ENCODE measurements around the gene TMEM161A. TPM values are rescaled to one million over a fixed set of nuclear protein-coding genes. Genes with fewer than 3 reads are reported as not detected.
"Not testable (repeated sequence)": the region's sequence is repeated elsewhere in the genome, so short reads cannot be mapped to it uniquely, and the experiment has no call there.

Gene TMEM161A
- total RNA-seq, 1 experiment from 2014 or later: 64.3 TPM

- H3K9me3 ChIP-seq: no peaks in the 10 kb centered on the region
- no peaks in the 10 kb centered on the region; the same call in 1 of the 2 replicates for H3K36me3 ChIP-seq
- no peaks in the 10 kb centered on the region for H3K27me3 ChIP-seq
- H3K4me3 ChIP-seq: no peak overlapping the region
- no peak for DNase-seq
These were observed 1.6 kb upstream of the TMEM161A start for GRCh38 chr19:19139876-19140229.

- Histone ChIP-seq H3K9me3 (no peaks in the 10 kb centered on the region), H3K4me3 (peak overlapping the region; percentile 86), H3K27me3 (no peaks in the 10 kb centered on the region), H3K36me3 (peaks cover 11% of the 10 kb centered on the region)
- no peak for DNase-seq
These were observed 646 bp downstream of the TMEM161A start for GRCh38 chr19:19137556-19138108.

- not testable (repeated sequence) for H3K9me3 ChIP-seq, H3K4me3 ChIP-seq, H3K27me3 ChIP-seq, DNase-seq
- peaks cover 17% of the 10 kb centered on the region for H3K36me3 ChIP-seq
These were observed 2.6 kb downstream of the TMEM161A start for GRCh38 chr19:19135713-19136112.

- no peaks in the 10 kb centered on the region for H3K27me3 ChIP-seq
- DNase-seq: no peak
- H3K9me3 ChIP-seq: peaks cover 4% of the 10 kb centered on the region
- peaks cover 23% of the 10 kb centered on the region for H3K36me3 ChIP-seq
- no peak overlapping the region for H3K4me3 ChIP-seq
These were observed 3.6 kb downstream of the TMEM161A start for GRCh38 chr19:19134687-19135158.

- no peaks in the 10 kb centered on the region for H3K27me3 ChIP-seq
- peaks cover 23% of the 10 kb centered on the region for H3K36me3 ChIP-seq
- no peak for DNase-seq
- H3K4me3 ChIP-seq: no peak overlapping the region
- peaks cover 4% of the 10 kb centered on the region for H3K9me3 ChIP-seq
These were observed 4.3 kb downstream of the TMEM161A start for GRCh38 chr19:19133985-19134384.

GRCh38 chr19:19132912-19133311, 5.4 kb downstream of the TMEM161A start:
- Histone ChIP-seq H3K36me3 (peaks cover 26% of the 10 kb centered on the region), H3K9me3 (peaks cover 4% of the 10 kb centered on the region), H3K4me3 (no peak overlapping the region), H3K27me3 (no peaks in the 10 kb centered on the region)
- DNase-seq: no peak

- no peak for DNase-seq
- H3K36me3 ChIP-seq: peaks cover 26% of the 10 kb centered on the region
- peaks cover 4% of the 10 kb centered on the region for H3K9me3 ChIP-seq
- H3K27me3 ChIP-seq: no peaks in the 10 kb centered on the region
- no peak overlapping the region for H3K4me3 ChIP-seq
These were observed 6.3 kb downstream of the TMEM161A start for GRCh38 chr19:19131989-19132388.

GRCh38 chr19:19126102-19126501, 12.2 kb downstream of the TMEM161A start:
- Histone ChIP-seq H3K27me3 (no peaks in the 10 kb centered on the region), H3K9me3 (peaks cover 22% of the 10 kb centered on the region), H3K36me3 (peaks cover 51% of the 10 kb centered on the region), H3K4me3 (no peak overlapping the region)
- DNase-seq: no peak

- H3K9me3 ChIP-seq: peaks cover 22% of the 10 kb centered on the region
- H3K27me3 ChIP-seq: no peaks in the 10 kb centered on the region
- H3K4me3 ChIP-seq: no peak overlapping the region
- no peak for DNase-seq
- peaks cover 59% of the 10 kb centered on the region for H3K36me3 ChIP-seq
These were observed 14.9 kb downstream of the TMEM161A start for GRCh38 chr19:19123386-19123785.

GRCh38 chr19:19122902-19123301, 15.4 kb downstream of the TMEM161A start:
- Histone ChIP-seq H3K9me3 (peaks cover 22% of the 10 kb centered on the region), H3K4me3 (no peak overlapping the region), H3K36me3 (peaks cover 60% of the 10 kb centered on the region), H3K27me3 (no peaks in the 10 kb centered on the region)
- no peak for DNase-seq

- Histone ChIP-seq H3K36me3 (peaks cover 66% of the 10 kb centered on the region), H3K4me3 (no peak overlapping the region), H3K9me3 (peaks cover 22% of the 10 kb centered on the region), H3K27me3 (no peaks in the 10 kb centered on the region)
- no peak for DNase-seq
These were observed 16.9 kb downstream of the TMEM161A start for GRCh38 chr19:19121371-19121770.

- DNase-seq: peak; percentile 47
- Histone ChIP-seq H3K36me3 (peaks cover 66% of the 10 kb centered on the region), H3K9me3 (peaks cover 22% of the 10 kb centered on the region), H3K27me3 (no peaks in the 10 kb centered on the region), H3K4me3 (no peak overlapping the region)
These were observed 17.7 kb downstream of the TMEM161A start for GRCh38 chr19:19120308-19121231.

- H3K9me3 ChIP-seq: peaks cover 16% of the 10 kb centered on the region
- H3K4me3 ChIP-seq: no peak overlapping the region
- H3K27me3 ChIP-seq: no peaks in the 10 kb centered on the region
- no peak for DNase-seq
- peaks cover 59% of the 10 kb centered on the region for H3K36me3 ChIP-seq
These were observed 18.7 kb downstream of the TMEM161A start for GRCh38 chr19:19119325-19120237.

GRCh38 chr19:19115954-19116353, 22.3 kb downstream of the TMEM161A start:
- no peak overlapping the region for H3K4me3 ChIP-seq
- no peaks in the 10 kb centered on the region for H3K27me3 ChIP-seq
- H3K9me3 ChIP-seq: no peaks in the 10 kb centered on the region
- peaks cover 27% of the 10 kb centered on the region for H3K36me3 ChIP-seq
- DNase-seq: no peak

GRCh38 chr19:19113040-19113626, 25.1 kb downstream of the TMEM161A start:
- no peak for DNase-seq
- no peaks in the 10 kb centered on the region for H3K9me3 ChIP-seq

GRCh38 chr19:19111967-19112580, 26.2 kb downstream of the TMEM161A start:
- peaks cover 6% of the 10 kb centered on the region; the same call in 1 of the 2 replicates for H3K36me3 ChIP-seq
- H3K4me3 ChIP-seq: no peak overlapping the region
- peak; percentile 79 for DNase-seq
- H3K27me3 ChIP-seq: no peaks in the 10 kb centered on the region; the same call in 1 of the 2 replicates
- no peaks in the 10 kb centered on the region for H3K9me3 ChIP-seq

More at GRCh38 chr19:19113040-19113626, 25.1 kb downstream of the TMEM161A start:
- H3K27me3 ChIP-seq: no peaks in the 10 kb centered on the region; the same call in 1 of the 2 replicates
- H3K4me3 ChIP-seq: no peak overlapping the region
- peaks cover 11% of the 10 kb centered on the region; the same call in 1 of the 2 replicates for H3K36me3 ChIP-seq

All from MG63 (cell line).